A549 (cell line): ENCODE measurements around the gene PATJ. TPM values are rescaled to one million over a fixed set of nuclear protein-coding genes. Genes with fewer than 3 reads are reported as not detected.

Experiments
- ATAC-seq, 2 experiments: fragments of 200-7000 bp in 1 of 2; fragments of >200 bp in 1 of 2; cut with Nextera tagmentation in 1 of 2; cut with Tn5 transposase in 1 of 2; 3 replicates each; pipeline versions ENCODE4 v1.8.0 to v1.9.1; 2018 to 2020; ENCODE audit warnings: mild to moderate bottlenecking in 1 of 2, moderate library complexity in 1 of 2
- CTCF ChIA-PET: fragments of 300-600 bp; sonication (Branson Sonifier 250); formaldehyde crosslinking; extraction: SDS; loops from one replicate; lab custom pipeline; 2021; ENCODE audit warnings: antibody characterized with exemption, inconsistent platforms; lab: Yijun Ruan, JAX
- POLR2A ChIA-PET: fragments of 350-600 bp; formaldehyde crosslinking; extraction: SDS; loops from one replicate; lab custom pipeline; 2021; ENCODE audit warnings: antibody characterized with exemption, inconsistent platforms; lab: Yijun Ruan, JAX
- DNase-seq, 2 experiments: peaks; one replicate each; pipeline versions ENCODE4 v3.0.0 to v3.0.0-alpha.2; 2011 to 2016; ENCODE audit warnings: low read depth in 1 of 2, low spot score in 1 of 2
- FAIRE-seq: peaks from 2 replicates; lab custom pipeline; 2011; peaks lifted over from hg19 to GRCh38; lab: Jason Lieb, UNC
- H3K27ac ChIP-seq, 2 experiments: fragments of >200 bp; sonication (Bioruptor Twin); formaldehyde crosslinking; 3 replicates each; pipeline ENCODE4 v1.5.1; 2016 to 2017
- H3K4me1 ChIP-seq: fragments of >200 bp; sonication (Bioruptor Twin); formaldehyde crosslinking; 3 replicates; pipeline ENCODE4 v1.6.1; 2016
- H3K4me2 ChIP-seq: fragments of >200 bp; sonication (Bioruptor Twin); formaldehyde crosslinking; 3 replicates; pipeline ENCODE4 v1.6.1; 2016
- H3K4me3 ChIP-seq: fragments of >200 bp; sonication (Bioruptor Twin); formaldehyde crosslinking; 3 replicates; pipeline ENCODE4 v1.5.1; 2016
- H3K9me3 ChIP-seq: fragments of >200 bp; sonication (Bioruptor Twin); formaldehyde crosslinking; 3 replicates; pipeline ENCODE4 v1.6.1; 2016
- BHLHE40 ChIP-seq: IDR thresholded peaks from 2 replicates; pipeline ENCODE4 v1.6.1; 2012; ENCODE audit warnings: low read depth, low read length, inconsistent platforms
- CBX2 ChIP-seq: fragments of 200-600 bp; sonication (generic); IDR thresholded peaks from 2 replicates; pipeline ENCODE4 v1.6.1; 2016; ENCODE audit warnings: low read depth, mild to moderate bottlenecking, borderline replicate concordance
- CEBPB ChIP-seq, 2 experiments: fragments of >200 bp in 1 of 2; sonication (Bioruptor Twin) in 1 of 2; formaldehyde crosslinking in 1 of 2; IDR thresholded peaks; 2 replicates each; pipeline ENCODE4 v1.6.1; 2012 to 2016
- CTCF ChIP-seq: fragments of >200 bp; sonication (Bioruptor Twin); formaldehyde crosslinking; IDR thresholded peaks from 3 replicates; pipeline ENCODE4 v1.5.1; 2016
- FOSB ChIP-seq: fragments of 250-450 bp; sonication (Bioruptor Pico); IDR thresholded peaks from 2 replicates; pipeline ENCODE4 v1.5.0; 2020; ENCODE audit warnings: mild to moderate bottlenecking, moderate library complexity
- FOXS1 ChIP-seq: fragments of 250-450 bp; sonication (Bioruptor Pico); IDR thresholded peaks from 2 replicates; pipeline ENCODE4 v1.5.0; 2020; ENCODE audit warnings: mild to moderate bottlenecking, moderate library complexity
- GATA3 ChIP-seq: IDR thresholded peaks from 2 replicates; pipeline ENCODE4 v1.6.1; 2012; ENCODE audit warnings: borderline replicate concordance
- HES2 ChIP-seq: fragments of >200 bp; sonication (Bioruptor Twin); formaldehyde crosslinking; IDR thresholded peaks from 2 replicates; pipeline ENCODE4 v1.6.1; 2016
- HOXB13 ChIP-seq: fragments of 250-450 bp; sonication (Bioruptor Pico); IDR thresholded peaks from 2 replicates; pipeline ENCODE4 v1.5.0; 2020; ENCODE audit warnings: low read depth, mild to moderate bottlenecking, moderate library complexity
- HOXB5 ChIP-seq: fragments of 250-450 bp; sonication (Bioruptor Pico); IDR thresholded peaks from 2 replicates; pipeline ENCODE4 v1.5.0; 2020; ENCODE audit warnings: mild to moderate bottlenecking, moderate library complexity
- JUN ChIP-seq, 2 experiments: fragments of >200 bp; sonication (Bioruptor Twin); formaldehyde crosslinking; IDR thresholded peaks; 2 replicates in 1 of 2; 3 replicates in 1 of 2; pipeline ENCODE4 v1.6.1; 2016 to 2017
- JUNB ChIP-seq: fragments of >200 bp; sonication (Bioruptor Twin); formaldehyde crosslinking; IDR thresholded peaks from 2 replicates; pipeline ENCODE4 v1.6.1; 2016
- NPAS2 ChIP-seq: fragments of 250-450 bp; sonication (Bioruptor Pico); IDR thresholded peaks from 2 replicates; pipeline ENCODE4 v1.8.0; 2022; ENCODE audit warnings: mild to moderate bottlenecking, moderate library complexity, borderline replicate concordance
- PBX3 ChIP-seq: IDR thresholded peaks from 2 replicates; pipeline ENCODE4 v1.6.1; 2012
- RFX5 ChIP-seq: fragments of 450-650 bp; IDR thresholded peaks from 2 replicates; pipeline ENCODE4 v1.7.1; 2014; ENCODE audit warnings: antibody characterized with exemption, mild to moderate bottlenecking, moderate library complexity
- RNF2 ChIP-seq: fragments of 200-600 bp; sonication (generic); IDR thresholded peaks from 2 replicates; pipeline ENCODE4 v1.6.1; 2016; ENCODE audit warnings: low read depth, mild to moderate bottlenecking, antibody characterized with exemption, moderate library complexity, borderline replicate concordance
- TFCP2L1 ChIP-seq: fragments of 250-450 bp; sonication (Bioruptor Pico); IDR thresholded peaks from 2 replicates; pipeline ENCODE4 v1.5.0; 2021; ENCODE audit warnings: mild to moderate bottlenecking
- TP53 ChIP-seq: fragments of 250-450 bp; sonication (Bioruptor Pico); IDR thresholded peaks from 2 replicates; pipeline ENCODE4 v1.5.0; 2021; ENCODE audit warnings: mild to moderate bottlenecking, moderate library complexity
- ZFP36 ChIP-seq: fragments of 450-650 bp; IDR thresholded peaks from 2 replicates; pipeline ENCODE4 v1.6.1; 2014; ENCODE audit warnings: borderline replicate concordance; ENCODE audit not compliant: partially characterized antibody
- ZSCAN20 ChIP-seq: fragments of 250-450 bp; sonication (Bioruptor Pico); IDR thresholded peaks from 2 replicates; pipeline ENCODE4 v1.8.0; 2022; ENCODE audit warnings: mild to moderate bottlenecking, moderate library complexity
- WGBS: methylation state at CpG from one replicate; pipeline ENCODE4 v1.1.6; 2017; ENCODE audit errors: missing lambda C conversion rate; 5-methylcytosine and 5-hydroxymethylcytosine counted together
- polyA plus RNA-seq, 4 experiments: library from polyadenylated mRNA; depleted of rRNA in 3 of 4; stranded (reverse); fragments of >200 nt; fragmentation: RNase III in 1 of 4; extraction: RNeasy Plus Mini Kit Qiagen cat#74134 plus additional on column Dnase treatment in 1 of 4; gene quantifications; 2 replicates in 3 of 4; 3 replicates in 1 of 4; pipeline ENCODE4 v1.2.3, GENCODE V29; 2011 to 2017
- TF ChIP-seq, protein P1 (sequence below): IDR thresholded peaks from 2 replicates; pipeline ENCODE4 v1.6.1; 2012; ENCODE audit warnings: low read depth, borderline replicate concordance
- TF ChIP-seq, protein P2 (sequence below): fragments of 200-600 bp; sonication (generic); IDR thresholded peaks from 2 replicates; pipeline ENCODE4 v1.6.1; 2016; ENCODE audit warnings: antibody characterized with exemption, mild to moderate bottlenecking, moderate library complexity
- TF ChIP-seq, protein P3 (sequence below): fragments of >200 bp; sonication (Bioruptor Twin); formaldehyde crosslinking; IDR thresholded peaks from 3 replicates; pipeline ENCODE4 v1.6.1; 2016

PATJ gene
- polyA plus RNA-seq, 2 of the 4 experiments (the other 2 are of a cell fraction) = 6.0 to 14.7 TPM

- H3K4me2 ChIP-seq = no peak overlapping the region
- ChIA-PET POLR2A (no interaction called here), CTCF (interaction anchor here (0.7 kb wide), 1 partner anchor 10 kb away, joined by 4 read pairs; no protein-coding TSS in a partner anchor)
- DNase-seq (no peak), ATAC-seq (no peak), FAIRE-seq (no peak)
- no peak overlapping the region for H3K27ac ChIP-seq
- no peaks in the 10 kb centered on the region for H3K9me3 ChIP-seq
- TF ChIP-seq CEBPB (IDR thresholded peaks at IDR 0.05) (no peak), TP53 (no peak), GATA3 (no peak), ZFP36 (no peak)
- WGBS = 89% methylated on average over 3 of the region's 3 CpGs
- no peaks in the 10 kb centered on the region for H3K4me1 ChIP-seq
- H3K4me3 ChIP-seq = no peak overlapping the region
Observed at GRCh38 chr1:62050165-62050564, 307.9 kb downstream of the PATJ start.

GRCh38 chr1:62052946-62053345 is 310.7 kb downstream of the PATJ start:
- FAIRE-seq (no peak), ATAC-seq (no peak), DNase-seq (no peak)
- no peaks in the 10 kb centered on the region for H3K9me3 ChIP-seq
- POLR2A ChIA-PET = no interaction called here
- H3K27ac ChIP-seq = no peak overlapping the region
- no peak overlapping the region for H3K4me3 ChIP-seq
- TF ChIP-seq JUNB (no peak), RNF2 (no peak), CTCF (no peak), RFX5 (no peak), FOXS1 (CRISPR knock-in tag) (no peak), HOXB5 (CRISPR knock-in tag) (no peak), BHLHE40 (no peak), ZSCAN20 (CRISPR knock-in tag) (no peak), PBX3 (no peak), HOXB13 (CRISPR knock-in tag) (no peak), CBX2 (no peak), ZFP36 (no peak), FOSB (no peak), NPAS2 (CRISPR knock-in tag) (no peak), TFCP2L1 (CRISPR knock-in tag) (no peak), JUN (IDR thresholded peaks at IDR 0.05) (no peak), HES2 (no peak)
- TF ChIP-seq, protein P1, sequence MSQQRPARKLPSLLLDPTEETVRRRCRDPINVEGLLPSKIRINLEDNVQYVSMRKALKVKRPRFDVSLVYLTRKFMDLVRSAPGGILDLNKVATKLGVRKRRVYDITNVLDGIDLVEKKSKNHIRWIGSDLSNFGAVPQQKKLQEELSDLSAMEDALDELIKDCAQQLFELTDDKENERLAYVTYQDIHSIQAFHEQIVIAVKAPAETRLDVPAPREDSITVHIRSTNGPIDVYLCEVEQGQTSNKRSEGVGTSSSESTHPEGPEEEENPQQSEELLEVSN = no peak
- TF ChIP-seq, protein P2, sequence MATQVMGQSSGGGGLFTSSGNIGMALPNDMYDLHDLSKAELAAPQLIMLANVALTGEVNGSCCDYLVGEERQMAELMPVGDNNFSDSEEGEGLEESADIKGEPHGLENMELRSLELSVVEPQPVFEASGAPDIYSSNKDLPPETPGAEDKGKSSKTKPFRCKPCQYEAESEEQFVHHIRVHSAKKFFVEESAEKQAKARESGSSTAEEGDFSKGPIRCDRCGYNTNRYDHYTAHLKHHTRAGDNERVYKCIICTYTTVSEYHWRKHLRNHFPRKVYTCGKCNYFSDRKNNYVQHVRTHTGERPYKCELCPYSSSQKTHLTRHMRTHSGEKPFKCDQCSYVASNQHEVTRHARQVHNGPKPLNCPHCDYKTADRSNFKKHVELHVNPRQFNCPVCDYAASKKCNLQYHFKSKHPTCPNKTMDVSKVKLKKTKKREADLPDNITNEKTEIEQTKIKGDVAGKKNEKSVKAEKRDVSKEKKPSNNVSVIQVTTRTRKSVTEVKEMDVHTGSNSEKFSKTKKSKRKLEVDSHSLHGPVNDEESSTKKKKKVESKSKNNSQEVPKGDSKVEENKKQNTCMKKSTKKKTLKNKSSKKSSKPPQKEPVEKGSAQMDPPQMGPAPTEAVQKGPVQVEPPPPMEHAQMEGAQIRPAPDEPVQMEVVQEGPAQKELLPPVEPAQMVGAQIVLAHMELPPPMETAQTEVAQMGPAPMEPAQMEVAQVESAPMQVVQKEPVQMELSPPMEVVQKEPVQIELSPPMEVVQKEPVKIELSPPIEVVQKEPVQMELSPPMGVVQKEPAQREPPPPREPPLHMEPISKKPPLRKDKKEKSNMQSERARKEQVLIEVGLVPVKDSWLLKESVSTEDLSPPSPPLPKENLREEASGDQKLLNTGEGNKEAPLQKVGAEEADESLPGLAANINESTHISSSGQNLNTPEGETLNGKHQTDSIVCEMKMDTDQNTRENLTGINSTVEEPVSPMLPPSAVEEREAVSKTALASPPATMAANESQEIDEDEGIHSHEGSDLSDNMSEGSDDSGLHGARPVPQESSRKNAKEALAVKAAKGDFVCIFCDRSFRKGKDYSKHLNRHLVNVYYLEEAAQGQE = no peak
- TF ChIP-seq, protein P3, sequence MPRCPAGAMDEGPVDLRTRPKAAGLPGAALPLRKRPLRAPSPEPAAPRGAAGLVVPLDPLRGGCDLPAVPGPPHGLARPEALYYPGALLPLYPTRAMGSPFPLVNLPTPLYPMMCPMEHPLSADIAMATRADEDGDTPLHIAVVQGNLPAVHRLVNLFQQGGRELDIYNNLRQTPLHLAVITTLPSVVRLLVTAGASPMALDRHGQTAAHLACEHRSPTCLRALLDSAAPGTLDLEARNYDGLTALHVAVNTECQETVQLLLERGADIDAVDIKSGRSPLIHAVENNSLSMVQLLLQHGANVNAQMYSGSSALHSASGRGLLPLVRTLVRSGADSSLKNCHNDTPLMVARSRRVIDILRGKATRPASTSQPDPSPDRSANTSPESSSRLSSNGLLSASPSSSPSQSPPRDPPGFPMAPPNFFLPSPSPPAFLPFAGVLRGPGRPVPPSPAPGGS = no peak
- no peak overlapping the region for H3K4me2 ChIP-seq
- no peaks in the 10 kb centered on the region for H3K4me1 ChIP-seq
- CTCF ChIA-PET = no interaction called here
